ENCODE results near the gene RACGAP1.

RACGAP1 gene

GRCh38 chr12:49942921-49943624 is 82.2 kb downstream of the RACGAP1 start:
- Histone ChIP-seq H3K27ac (no peak overlapping the region), H3K4me3 (IDR thresholded peaks at IDR 0.05; ENCODE audit: insufficient read depth, low read depth, low read length) (no peak overlapping the region), H2AFZ (ENCODE audit: low read depth) (no peak overlapping the region), H3K9ac (no peak overlapping the region), H3K27me3 (ENCODE audit: insufficient read depth, low read depth) (no peaks in the 10 kb centered on the region), H3K4me1 (ENCODE audit: low read depth, poor library complexity, severe bottlenecking) (peaks cover 4% of the 10 kb centered on the region), H3K79me2 (ENCODE audit: insufficient read depth, low read depth) (no peaks in the 10 kb centered on the region), H3K4me2 (no peak overlapping the region), H4K20me1 (ENCODE audit: insufficient read depth) (no peaks in the 10 kb centered on the region), H3K36me3 (ENCODE audit: insufficient read depth) (no peaks in the 10 kb centered on the region)
- TF ChIP-seq CTCF (conservative IDR thresholded peaks at IDR 0.05; ENCODE audit: low read depth, low read length), result no peak

- Histone ChIP-seq H3K4me2 (no peak overlapping the region), H3K79me2 (ENCODE audit: insufficient read depth, low read depth) (no peaks in the 10 kb centered on the region), H3K4me3 (IDR thresholded peaks at IDR 0.05; ENCODE audit: insufficient read depth, low read depth, low read length) (no peak overlapping the region), H2AFZ (ENCODE audit: low read depth) (no peak overlapping the region), H3K27ac (no peak overlapping the region), H3K27me3 (ENCODE audit: insufficient read depth, low read depth) (no peaks in the 10 kb centered on the region), H3K36me3 (ENCODE audit: insufficient read depth) (no peaks in the 10 kb centered on the region), H4K20me1 (ENCODE audit: insufficient read depth) (no peaks in the 10 kb centered on the region), H3K9ac (no peak overlapping the region), H3K4me1 (ENCODE audit: low read depth, poor library complexity, severe bottlenecking) (peaks cover 4% of the 10 kb centered on the region)
- no peak for TF ChIP-seq CTCF (conservative IDR thresholded peaks at IDR 0.05; ENCODE audit: low read depth, low read length)
These were observed 82.8 kb downstream of the RACGAP1 start for GRCh38 chr12:49942512-49942893.

GRCh38 chr12:49941556-49942511 is 83.5 kb downstream of the RACGAP1 start:
- H3K4me1 ChIP-seq (ENCODE audit: low read depth, poor library complexity, severe bottlenecking), result peaks cover 4% of the 10 kb centered on the region
- H3K79me2 ChIP-seq (ENCODE audit: insufficient read depth, low read depth), result no peaks in the 10 kb centered on the region
- no peak overlapping the region for H3K9ac ChIP-seq
- no peak overlapping the region for H3K4me2 ChIP-seq
- no peaks in the 10 kb centered on the region for H3K36me3 ChIP-seq (ENCODE audit: insufficient read depth)
- no peaks in the 10 kb centered on the region for H3K27me3 ChIP-seq (ENCODE audit: insufficient read depth, low read depth)
- no peak overlapping the region for H3K27ac ChIP-seq
- H3K4me3 ChIP-seq (IDR thresholded peaks at IDR 0.05; ENCODE audit: insufficient read depth, low read depth, low read length), result no peak overlapping the region
- H2AFZ ChIP-seq (ENCODE audit: low read depth), result no peak overlapping the region
- no peak for TF ChIP-seq CTCF (conservative IDR thresholded peaks at IDR 0.05; ENCODE audit: low read depth, low read length)
- no peaks in the 10 kb centered on the region for H4K20me1 ChIP-seq (ENCODE audit: insufficient read depth)

GRCh38 chr12:49939707-49940106 is 85.6 kb downstream of the RACGAP1 start:
- H3K9ac ChIP-seq, result no peak overlapping the region
- no peaks in the 10 kb centered on the region for H3K27me3 ChIP-seq (ENCODE audit: insufficient read depth, low read depth)
- H3K27ac ChIP-seq, result no peak overlapping the region
- no peaks in the 10 kb centered on the region for H3K79me2 ChIP-seq (ENCODE audit: insufficient read depth, low read depth)
- peaks cover 7% of the 10 kb centered on the region for H3K4me1 ChIP-seq (ENCODE audit: low read depth, poor library complexity, severe bottlenecking)
- no peak for TF ChIP-seq CTCF (conservative IDR thresholded peaks at IDR 0.05; ENCODE audit: low read depth, low read length)
- H2AFZ ChIP-seq (ENCODE audit: low read depth), result no peak overlapping the region
- no peak overlapping the region for H3K4me3 ChIP-seq (IDR thresholded peaks at IDR 0.05; ENCODE audit: insufficient read depth, low read depth, low read length)
- H4K20me1 ChIP-seq (ENCODE audit: insufficient read depth), result no peaks in the 10 kb centered on the region
- H3K4me2 ChIP-seq, result no peak overlapping the region
- H3K36me3 ChIP-seq (ENCODE audit: insufficient read depth), result no peaks in the 10 kb centered on the region

Measured in KMS-11 (cell line).